Measurements from ENCODE around the gene ME3. TPM values are rescaled to one million over a fixed set of nuclear protein-coding genes. Genes with fewer than 3 reads are reported as not detected.
A peak's percentile ranks its signal among the peaks of the same experiment; 100 is the strongest.

The ME3 gene
- polyA plus RNA-seq, 2 of the 4 experiments (the other 2 are of a cell fraction): 19.7 to 22.3 TPM

- DNase-seq (ENCODE audit: low read depth in 1 of 2, low spot score in 1 of 2) (no peak), ATAC-seq (no peak), FAIRE-seq (no peak)
- Histone ChIP-seq H3K4me1 (0 out of 3 replicates have a peak, but pooled peaks cover 5% of the 10 kb centered on the region), H3K27ac (no peak overlapping the region), H3K4me2 (no peak overlapping the region), H3K4me3 (no peak overlapping the region), H3K9me3 (peaks cover 3% of the 10 kb centered on the region; the same call in 2 of the 3 replicates)
- TF ChIP-seq HDAC2 (IDR thresholded peaks at IDR 0.05) (no peak), TFCP2L1 (CRISPR knock-in tag; IDR thresholded peaks at IDR 0.05) (no peak), CEBPB (IDR thresholded peaks at IDR 0.05) (peak; percentile 34 to 40; a peak in 2 of 4 replicates), RFX5 (IDR thresholded peaks at IDR 0.05) (no peak)
- 62% methylated on average over 3 of the region's 3 CpGs for WGBS (ENCODE audit: missing lambda C conversion rate)
- ChIA-PET CTCF (interaction anchor here (1.3 to 11.6 kb wide), 2 partner anchors 9 to 16 kb away, joined by 4 to 65 read pairs; no protein-coding TSS in a partner anchor), POLR2A (no interaction called here)
Measured at GRCh38 chr11:86624366-86624765, 48.0 kb downstream of the ME3 start.

DNA sequence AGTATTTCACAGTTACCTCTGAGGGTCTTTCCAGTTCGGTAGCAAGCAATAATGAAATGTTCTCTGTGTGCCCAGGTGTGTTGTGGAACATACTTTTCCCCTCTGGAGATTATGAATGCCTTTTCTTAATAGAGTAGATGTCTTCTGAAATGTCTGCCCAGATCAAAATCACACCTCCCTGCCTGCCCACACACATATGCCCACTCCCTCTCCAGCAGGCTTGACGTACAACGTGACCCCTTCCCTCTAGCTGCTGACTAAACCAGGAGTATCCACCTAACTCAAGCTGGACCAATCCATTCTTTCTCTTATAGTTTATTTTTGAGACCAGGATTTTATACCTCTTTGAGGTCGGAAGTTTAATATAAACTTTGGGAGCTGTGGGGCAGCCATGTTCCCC is 48.7 kb downstream of the ME3 start:
- Histone ChIP-seq H3K4me3 (no peak overlapping the region), H3K4me2 (no peak overlapping the region), H3K4me1 (0 out of 3 replicates have a peak, but pooled peaks cover 5% of the 10 kb centered on the region), H3K9me3 (peaks cover 6% of the 10 kb centered on the region), H3K27ac (no peak overlapping the region)
- ChIA-PET POLR2A (no interaction called here), CTCF (interaction anchor here (1.3 to 11.6 kb wide), 2 partner anchors 9 to 16 kb away, joined by 4 to 65 read pairs; no protein-coding TSS in a partner anchor)
- no peak for ATAC-seq
- DNase-seq (ENCODE audit: low read depth in 1 of 2, low spot score in 1 of 2): no peak
- no peak for FAIRE-seq
- WGBS (ENCODE audit: missing lambda C conversion rate): 90% methylated on average over 4 of the region's 4 CpGs
- TF ChIP-seq USF2 (IDR thresholded peaks at IDR 0.05) (no peak), NFE2L2 (conservative IDR thresholded peaks at IDR 0.05; ENCODE audit: low read length) (no peak), ELK1 (IDR thresholded peaks at IDR 0.05; ENCODE audit: low read depth, low read length) (no peak), PBX3 (IDR thresholded peaks at IDR 0.05) (no peak), HOXB5 (CRISPR knock-in tag; IDR thresholded peaks at IDR 0.05) (no peak)

DNA sequence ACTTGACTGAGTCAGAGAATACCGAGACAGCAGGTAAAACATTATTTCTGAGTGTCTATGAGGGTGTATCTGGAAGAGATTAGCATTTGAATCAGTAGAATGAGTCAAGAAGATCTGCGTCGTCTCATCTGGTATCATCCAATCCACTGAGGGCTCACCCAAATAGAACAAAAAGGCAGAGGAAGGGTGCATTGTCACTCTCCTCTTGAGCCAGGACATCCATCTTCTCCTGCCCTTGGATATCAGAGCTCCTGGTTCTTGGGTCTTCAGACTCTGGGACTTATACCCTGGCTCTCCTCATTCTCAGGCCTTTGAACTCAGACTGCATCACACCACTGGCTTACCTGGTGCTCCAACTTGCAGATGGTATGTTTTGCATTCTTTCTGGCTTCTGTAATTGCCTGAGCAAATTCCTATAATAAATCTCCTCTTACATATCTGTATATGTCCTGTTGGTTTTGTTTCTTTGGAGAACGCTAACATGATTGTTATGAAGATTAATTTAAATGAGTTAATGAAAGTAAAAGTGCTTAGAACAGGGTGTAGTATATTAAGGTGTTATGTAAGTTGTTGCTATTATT is 49.3 kb downstream of the ME3 start:
- no peak for TF ChIP-seq ESRRA (IDR thresholded peaks at IDR 0.05; ENCODE audit: borderline replicate concordance, low read length)
- TF ChIP-seq CBX2 (IDR thresholded peaks at IDR 0.05; ENCODE audit: borderline replicate concordance, low read depth): no peak
- no peak for TF ChIP-seq PHF8 (IDR thresholded peaks at IDR 0.05; ENCODE audit: borderline replicate concordance, low read depth)
- TF ChIP-seq CTCF (IDR thresholded peaks at IDR 0.05): no peak
- no peak for TF ChIP-seq JUN (IDR thresholded peaks at IDR 0.05)
- TF ChIP-seq FOXS1 (CRISPR knock-in tag; IDR thresholded peaks at IDR 0.05): no peak
- TF ChIP-seq MAZ (IDR thresholded peaks at IDR 0.05; ENCODE audit: borderline replicate concordance, low read depth, low read length): no peak
- ChIA-PET CTCF (interaction anchor here (1.0 to 11.6 kb wide), 3 partner anchors 8 to 168 kb away, joined by 3 to 65 read pairs (median 4); no protein-coding TSS in a partner anchor), POLR2A (no interaction called here)
- DNase-seq (ENCODE audit: low read depth in 1 of 2, low spot score in 1 of 2) (no peak), FAIRE-seq (no peak), ATAC-seq (no peak)
- Histone ChIP-seq H3K27ac (no peak overlapping the region), H3K4me2 (no peak overlapping the region), H3K9me3 (peaks cover 7% of the 10 kb centered on the region), H3K4me1 (0 out of 3 replicates have a peak, but pooled peaks cover 5% of the 10 kb centered on the region), H3K4me3 (no peak overlapping the region)
- 95% methylated on average over 4 of the region's 4 CpGs for WGBS (ENCODE audit: missing lambda C conversion rate)

All from A549 (cell line).